Hepatocyte (in vitro differentiated cells): Measurements from ENCODE around the gene BCAS3. TPM values are rescaled to one million over a fixed set of nuclear protein-coding genes. Genes with fewer than 3 reads are reported as not detected.

ENCODE experiments used
- DNase-seq: peaks from one replicate; pipeline ENCODE4 v3.0.0-alpha.2; 2016; ENCODE audit warnings: low spot score
- H2AFZ ChIP-seq: fragments of 200-600 bp; sonication (generic); 2 replicates; pipeline ENCODE4 v1.6.0; 2016; ENCODE audit warnings: antibody characterized with exemption, mild to moderate bottlenecking
- H3K27ac ChIP-seq: fragments of 200-600 bp; sonication (generic); 2 replicates; pipeline ENCODE4 v1.5.1; 2016; ENCODE audit warnings: mild to moderate bottlenecking
- H3K27me3 ChIP-seq: fragments of 200-600 bp; sonication (generic); 2 replicates; pipeline ENCODE4 v1.6.1; 2016
- H3K36me3 ChIP-seq: fragments of 200-600 bp; sonication (generic); replicated peaks from 2 replicates; pipeline ENCODE4 v1.5.1; 2016; ENCODE audit warnings: low read depth; ENCODE audit not compliant: insufficient read depth
- H3K4me1 ChIP-seq: fragments of 200-600 bp; sonication (generic); 2 replicates; pipeline ENCODE4 v1.5.1; 2016; ENCODE audit warnings: mild to moderate bottlenecking, moderate library complexity; ENCODE audit not compliant: insufficient read depth
- H3K4me2 ChIP-seq: fragments of 200-600 bp; sonication (generic); 2 replicates; pipeline ENCODE4 v1.6.0; 2016
- H3K4me3 ChIP-seq: fragments of 200-600 bp; sonication (generic); 2 replicates; pipeline ENCODE4 v1.5.1; 2016; ENCODE audit warnings: mild to moderate bottlenecking
- H3K79me2 ChIP-seq: fragments of 200-600 bp; sonication (generic); 2 replicates; pipeline ENCODE4 v1.6.0; 2017; ENCODE audit warnings: mild to moderate bottlenecking
- H3K9me2 ChIP-seq: fragments of 200-600 bp; sonication (generic); replicated peaks from 2 replicates; pipeline ENCODE4 v1.6.0; 2017; ENCODE audit warnings: mild to moderate bottlenecking; ENCODE audit not compliant: insufficient read depth
- H3K9me3 ChIP-seq: fragments of 200-600 bp; sonication (generic); 2 replicates; pipeline ENCODE4 v1.5.1; 2016; ENCODE audit warnings: low read depth, mild to moderate bottlenecking
- H4K20me1 ChIP-seq: fragments of 200-600 bp; sonication (generic); 2 replicates; pipeline ENCODE4 v1.6.0; 2016; ENCODE audit warnings: mild to moderate bottlenecking; ENCODE audit not compliant: insufficient read depth, poor library complexity, severe bottlenecking
- CTCF ChIP-seq: fragments of 200-600 bp; sonication (generic); IDR thresholded peaks from 2 replicates; pipeline ENCODE4 v1.5.1; 2016; ENCODE audit warnings: antibody characterized with exemption, mild to moderate bottlenecking; ENCODE audit not compliant: poor library complexity
- EZH2 ChIP-seq: fragments of 200-600 bp; sonication (generic); IDR thresholded peaks from 2 replicates; pipeline ENCODE4 v1.6.1; 2016; ENCODE audit warnings: antibody characterized with exemption, mild to moderate bottlenecking, borderline replicate concordance
- EZH2phosphoT487 ChIP-seq: fragments of 200-600 bp; sonication (generic); IDR thresholded peaks from one replicate; pipeline ENCODE4 v1.6.1; 2018; ENCODE audit warnings: antibody characterized with exemption, mild to moderate bottlenecking, low read depth, moderate library complexity; ENCODE audit not compliant: unreplicated experiment, severe bottlenecking
- WGBS: methylation state at CpG from one replicate; pipeline ENCODE4 v1.1.6; 2016; ENCODE audit warnings: low lambda C conversion rate; ENCODE audit errors: missing lambda C conversion rate; 5-methylcytosine and 5-hydroxymethylcytosine counted together
- polyA plus RNA-seq: library from polyadenylated mRNA; unstranded; fragments of >200 nt; fragmentation: Nextera tagmentation; extraction: Ambion mirVana; gene quantifications from 2 replicates; pipeline ENCODE4 v1.2.1, GENCODE V29; 2016
- total RNA-seq: library from RNA; depleted of rRNA; stranded (reverse); fragments of >200 nt; gene quantifications from 2 replicates; pipeline ENCODE4 v1.2.3, GENCODE V29; 2014

Gene BCAS3
- total and polyA plus RNA-seq, 2 experiments from 2014 or later = 16.5 to 58.8 TPM

GRCh38 chr17:61294777-61295176, 617.1 kb downstream of the BCAS3 start:
- DNase-seq = peak; percentile 60
- Histone ChIP-seq H3K79me2 (no peaks in the 10 kb centered on the region), H3K36me3 (no peaks in the 10 kb centered on the region), H2AFZ (no peak overlapping the region), H3K9me3 (no peaks in the 10 kb centered on the region), H3K27me3 (no peaks in the 10 kb centered on the region), H3K4me3 (no peak overlapping the region), H4K20me1 (no peaks in the 10 kb centered on the region), H3K4me2 (no peak overlapping the region), H3K27ac (peak overlapping the region; percentile 30), H3K9me2 (no peaks in the 10 kb centered on the region), H3K4me1 (peaks cover 15% of the 10 kb centered on the region)
- TF ChIP-seq CTCF (no peak), EZH2 (no peak)
- 28% methylated on average over 3 of the region's 3 CpGs for WGBS

GRCh38 chr17:61296058-61296457, 618.4 kb downstream of the BCAS3 start:
- no peak for DNase-seq
- H3K79me2 ChIP-seq = no peaks in the 10 kb centered on the region
- H3K9me2 ChIP-seq = no peaks in the 10 kb centered on the region
- peaks cover 7% of the 10 kb centered on the region for H3K4me1 ChIP-seq
- 96% methylated on average over 2 of the region's 2 CpGs for WGBS
- no peak overlapping the region for H3K4me3 ChIP-seq
- TF ChIP-seq EZH2phosphoT487 = no peak
- no peak for TF ChIP-seq CTCF
- TF ChIP-seq EZH2 = no peak
- H3K4me2 ChIP-seq = no peak overlapping the region
- no peaks in the 10 kb centered on the region for H3K27me3 ChIP-seq
- no peaks in the 10 kb centered on the region for H3K9me3 ChIP-seq
- H2AFZ ChIP-seq = no peak overlapping the region
- no peak overlapping the region for H3K27ac ChIP-seq
- H3K36me3 ChIP-seq = no peaks in the 10 kb centered on the region
- H4K20me1 ChIP-seq = no peaks in the 10 kb centered on the region

GRCh38 chr17:61299517-61300513, 622.2 kb downstream of the BCAS3 start:
- H4K20me1 ChIP-seq = no peaks in the 10 kb centered on the region
- no peak for DNase-seq
- H3K9me3 ChIP-seq = no peaks in the 10 kb centered on the region
- H3K27me3 ChIP-seq = no peaks in the 10 kb centered on the region
- no peaks in the 10 kb centered on the region for H3K9me2 ChIP-seq
- no peak overlapping the region for H3K4me2 ChIP-seq
- no peak overlapping the region for H3K27ac ChIP-seq
- no peak overlapping the region for H2AFZ ChIP-seq
- H3K79me2 ChIP-seq = no peaks in the 10 kb centered on the region
- WGBS = 69% methylated on average over 9 of the region's 9 CpGs
- no peaks in the 10 kb centered on the region for H3K36me3 ChIP-seq
- TF ChIP-seq EZH2phosphoT487 (no peak), CTCF (no peak), EZH2 (no peak)
- peaks cover 4% of the 10 kb centered on the region for H3K4me1 ChIP-seq
- H3K4me3 ChIP-seq = no peak overlapping the region
